OCI-LY1 (cell line): ENCODE data around the gene MBD6.

Experiments
- H2AFZ ChIP-seq: fragments of 200-600 bp; sonication (generic), shearing (Covaris generic); 2 replicates; pipeline ENCODE4 v1.6.0; 2014; ENCODE audit warnings: antibody characterized with exemption, mild to moderate bottlenecking, low read length
- H3F3A ChIP-seq: fragments of 200-600 bp; sonication (generic), shearing (Covaris generic); 2 replicates; pipeline ENCODE4 v1.6.0; 2014; ENCODE audit warnings: mild to moderate bottlenecking, antibody characterized with exemption, low read length, moderate library complexity; ENCODE audit not compliant: insufficient read depth
- H3K27ac ChIP-seq: fragments of 200-600 bp; sonication (generic); 2 replicates; pipeline ENCODE4 v1.5.1; 2014; ENCODE audit warnings: low read length, mixed run types, mild to moderate bottlenecking, low read depth; ENCODE audit not compliant: poor library complexity, severe bottlenecking
- H3K27me3 ChIP-seq: fragments of 200-600 bp; sonication (generic); 2 replicates; pipeline ENCODE4 v1.6.0; 2014; ENCODE audit warnings: antibody characterized with exemption, mild to moderate bottlenecking, low read length, moderate library complexity; ENCODE audit not compliant: insufficient read depth
- H3K36me3 ChIP-seq: fragments of 200-600 bp; sonication (generic); 2 replicates; pipeline ENCODE4 v1.6.1; 2014; ENCODE audit warnings: mild to moderate bottlenecking, antibody characterized with exemption, low read length, moderate library complexity, mixed read lengths; ENCODE audit not compliant: insufficient read depth
- H3K4me1 ChIP-seq: fragments of 200-600 bp; sonication (generic); 2 replicates; pipeline ENCODE4 v1.5.1; 2014; ENCODE audit warnings: mild to moderate bottlenecking, low read length, moderate library complexity; ENCODE audit not compliant: insufficient read depth, severe bottlenecking
- H3K4me2 ChIP-seq: fragments of 200-600 bp; sonication (generic), shearing (Covaris generic); 2 replicates; pipeline ENCODE4 v1.6.1; 2014; ENCODE audit warnings: low read length
- H3K4me3 ChIP-seq: fragments of 200-600 bp; sonication (generic); 2 replicates; pipeline ENCODE4 v1.5.1; 2014; ENCODE audit warnings: low read length, low read depth, mild to moderate bottlenecking, mixed read lengths; ENCODE audit not compliant: poor library complexity, severe bottlenecking
- H3K79me2 ChIP-seq: fragments of 200-600 bp; shearing (Covaris generic); 2 replicates; pipeline ENCODE4 v1.6.1; 2016; ENCODE audit warnings: mixed run types, low read length, mixed read lengths; ENCODE audit not compliant: insufficient read depth
- H3K9ac ChIP-seq: fragments of 200-600 bp; sonication (generic), shearing (Covaris generic); 2 replicates; pipeline ENCODE4 v1.6.1; 2014; ENCODE audit warnings: mild to moderate bottlenecking, low read length, mixed read lengths
- H3K9me2 ChIP-seq: fragments of 200-600 bp; sonication (generic), shearing (Covaris generic); 2 replicates; pipeline ENCODE4 v1.6.1; 2014; ENCODE audit warnings: low read depth, mild to moderate bottlenecking, low read length, mixed read lengths
- H3K9me3 ChIP-seq: fragments of 200-600 bp; shearing (Covaris generic); 2 replicates; pipeline ENCODE4 v1.6.1; 2014; ENCODE audit warnings: low read length, mixed read lengths
- H4K20me1 ChIP-seq: fragments of 200-600 bp; sonication (generic), shearing (Covaris generic); 2 replicates; pipeline ENCODE4 v1.6.0; 2016; ENCODE audit warnings: mild to moderate bottlenecking, low read length; ENCODE audit not compliant: insufficient read depth
- CTCF ChIP-seq: fragments of 200-600 bp; sonication (generic), shearing (Covaris generic); IDR thresholded peaks from 2 replicates; pipeline ENCODE4 v1.5.1; 2017; ENCODE audit warnings: mild to moderate bottlenecking, antibody characterized with exemption, low read length, moderate library complexity, mixed read lengths
- EZH2 ChIP-seq: fragments of 200-600 bp; sonication (generic), shearing (Covaris generic); IDR thresholded peaks from 2 replicates; pipeline ENCODE4 v1.8.0; 2017; ENCODE audit warnings: borderline replicate concordance, mixed run types, mild to moderate bottlenecking, antibody characterized with exemption, low read length, moderate library complexity, mixed read lengths

MBD6 gene

GRCh38 chr12:57511161-57511560, 11.5 kb upstream of the MBD6 start:
- no peaks in the 10 kb centered on the region for H4K20me1 ChIP-seq

GRCh38 chr12:57511588-57512325, 10.9 kb upstream of the MBD6 start:
- H3K4me3 ChIP-seq, result no peak overlapping the region
- H3K4me2 ChIP-seq, result no peak overlapping the region
- no peaks in the 10 kb centered on the region for H3K79me2 ChIP-seq
- H3F3A ChIP-seq, result 0 out of 2 replicates have a peak, but pooled peaks cover 3% of the 10 kb centered on the region
- no peak overlapping the region for H3K9ac ChIP-seq
- no peaks in the 10 kb centered on the region for H3K9me3 ChIP-seq
- H3K27me3 ChIP-seq, result no peaks in the 10 kb centered on the region
- no peaks in the 10 kb centered on the region for H3K9me2 ChIP-seq
- no peaks in the 10 kb centered on the region for H4K20me1 ChIP-seq
- H3K27ac ChIP-seq, result no peak overlapping the region
- no peak for TF ChIP-seq EZH2
- no peak for TF ChIP-seq CTCF
- no peak overlapping the region for H2AFZ ChIP-seq
- peaks cover 77% of the 10 kb centered on the region for H3K36me3 ChIP-seq
- H3K4me1 ChIP-seq, result no peaks in the 10 kb centered on the region

More at GRCh38 chr12:57511161-57511560, 11.5 kb upstream of the MBD6 start:
- Histone ChIP-seq H3K79me2 (no peaks in the 10 kb centered on the region), H3K4me2 (no peak overlapping the region), H3K27me3 (no peaks in the 10 kb centered on the region), H3K36me3 (peaks cover 77% of the 10 kb centered on the region), H3K9me3 (no peaks in the 10 kb centered on the region), H2AFZ (no peak overlapping the region), H3F3A (0 out of 2 replicates have a peak, but pooled peaks cover 3% of the 10 kb centered on the region), H3K27ac (no peak overlapping the region), H3K4me3 (no peak overlapping the region), H3K9ac (no peak overlapping the region), H3K9me2 (no peaks in the 10 kb centered on the region), H3K4me1 (no peaks in the 10 kb centered on the region)
- TF ChIP-seq EZH2 (no peak), CTCF (no peak)

- H4K20me1 ChIP-seq, result no peaks in the 10 kb centered on the region
- no peaks in the 10 kb centered on the region for H3K79me2 ChIP-seq
- H3F3A ChIP-seq, result 0 out of 2 replicates have a peak, but pooled peaks cover 3% of the 10 kb centered on the region
- no peaks in the 10 kb centered on the region for H3K9me2 ChIP-seq
- no peaks in the 10 kb centered on the region for H3K4me1 ChIP-seq
- no peak overlapping the region for H3K9ac ChIP-seq
- no peak overlapping the region for H3K4me3 ChIP-seq
- no peaks in the 10 kb centered on the region for H3K27me3 ChIP-seq
- no peak overlapping the region for H3K27ac ChIP-seq
- H3K9me3 ChIP-seq, result no peaks in the 10 kb centered on the region
- no peak overlapping the region for H2AFZ ChIP-seq
- TF ChIP-seq CTCF (no peak), EZH2 (no peak)
- peaks cover 87% of the 10 kb centered on the region for H3K36me3 ChIP-seq
- no peak overlapping the region for H3K4me2 ChIP-seq
Measured at GRCh38 chr12:57512665-57513064, 10.0 kb upstream of the MBD6 start.
